Neural progenitor cell (in vitro differentiated cells): ENCODE data around the gene SSH3. TPM values are rescaled to one million over a fixed set of nuclear protein-coding genes. Genes with fewer than 3 reads are reported as not detected.

Source experiments
- DNase-seq: peaks from one replicate; pipeline ENCODE4 v3.0.0-alpha.2; 2016; ENCODE audit warnings: low spot score
- H2AFZ ChIP-seq: fragments of 200-600 bp; sonication (generic); replicated peaks from 2 replicates; pipeline ENCODE4 v1.6.1; 2016; ENCODE audit warnings: antibody characterized with exemption
- H3F3A ChIP-seq: fragments of 200-600 bp; sonication (generic); 2 replicates; pipeline ENCODE4 v1.6.1; 2016; ENCODE audit warnings: antibody characterized with exemption, low read depth
- H3K27ac ChIP-seq: fragments of 200-600 bp; sonication (generic); 2 replicates; pipeline ENCODE4 v1.5.1; 2016; ENCODE audit warnings: mild to moderate bottlenecking
- H3K27me3 ChIP-seq: fragments of 200-600 bp; sonication (generic); 2 replicates; pipeline ENCODE4 v1.6.1; 2016; ENCODE audit warnings: mild to moderate bottlenecking, moderate library complexity
- H3K36me3 ChIP-seq: fragments of 200-600 bp; sonication (generic); 2 replicates; pipeline ENCODE4 v1.5.1; 2016
- H3K4me1 ChIP-seq: fragments of 200-600 bp; sonication (generic); 2 replicates; pipeline ENCODE4 v1.6.1; 2016; ENCODE audit warnings: mixed run types
- H3K4me2 ChIP-seq: fragments of 200-600 bp; sonication (generic); 2 replicates; pipeline ENCODE4 v1.6.1; 2016
- H3K4me3 ChIP-seq: fragments of 200-600 bp; sonication (generic); 2 replicates; pipeline ENCODE4 v1.5.1; 2016
- H3K79me2 ChIP-seq: fragments of 200-600 bp; sonication (generic); 2 replicates; pipeline ENCODE4 v1.6.1; 2016; ENCODE audit warnings: low read depth
- H3K9ac ChIP-seq: fragments of 200-600 bp; sonication (generic); 2 replicates; pipeline ENCODE4 v1.6.1; 2016
- H3K9me3 ChIP-seq: fragments of 200-600 bp; sonication (generic); 2 replicates; pipeline ENCODE4 v1.5.1; 2016; ENCODE audit warnings: low read depth
- H4K20me1 ChIP-seq: fragments of 200-600 bp; sonication (generic); 2 replicates; pipeline ENCODE4 v1.6.1; 2016; ENCODE audit warnings: low read depth
- H3K27ac Mint-ChIP-seq: 3 replicates; pipeline ENCODE4 v1.8.0; 2021; ENCODE audit warnings: mixed read lengths
- H3K27me3 Mint-ChIP-seq: 2 replicates; pipeline ENCODE4 v1.8.0; 2022; ENCODE audit warnings: low read depth, mild to moderate bottlenecking, inconsistent platforms, moderate library complexity, mixed read lengths; ENCODE audit not compliant: insufficient read depth
- H3K36me3 Mint-ChIP-seq: 3 replicates; pipeline ENCODE4 v1.8.0; 2021; ENCODE audit warnings: mixed read lengths
- H3K4me1 Mint-ChIP-seq: 3 replicates; pipeline ENCODE4 v1.8.0; 2021; ENCODE audit warnings: mixed read lengths
- H3K4me3 Mint-ChIP-seq: 3 replicates; pipeline ENCODE4 v1.8.0; 2021; ENCODE audit warnings: mild to moderate bottlenecking, moderate library complexity, mixed read lengths
- H3K9me3 Mint-ChIP-seq: 3 replicates; pipeline ENCODE4 v1.8.0; 2020; ENCODE audit warnings: mixed read lengths
- CTCF ChIP-seq: fragments of 200-600 bp; sonication (generic); IDR thresholded peaks from 2 replicates; pipeline ENCODE4 v1.5.1; 2017; ENCODE audit warnings: antibody characterized with exemption, mild to moderate bottlenecking
- EZH2 ChIP-seq: fragments of 200-600 bp; sonication (generic); IDR thresholded peaks from 2 replicates; pipeline ENCODE4 v1.6.1; 2017; ENCODE audit warnings: antibody characterized with exemption, mild to moderate bottlenecking, moderate library complexity
- EZH2phosphoT487 ChIP-seq: fragments of 200-600 bp; sonication (generic); IDR thresholded peaks from 2 replicates; pipeline ENCODE4 v1.6.1; 2017; ENCODE audit warnings: antibody characterized with exemption
- total RNA-seq: library from RNA; depleted of rRNA; stranded (reverse); fragments of >200 nt; gene quantifications from 2 replicates; pipeline ENCODE4 v1.2.3, GENCODE V29; 2015; ENCODE audit warnings: low replicate concordance

SSH3 gene
- total RNA-seq, 1 donor from 2014 or later = 1.4 TPM

- Mint-ChIP-seq H3K36me3 (peaks cover 7% of the 10 kb centered on the region), H3K27me3 (peaks cover 5% of the 10 kb centered on the region)
These were observed 21.0 kb upstream of the SSH3 start for GRCh38 chr11:67282155-67282875.

GRCh38 chr11:67282876-67283371 lies 20.4 kb upstream of the SSH3 start:
- Histone ChIP-seq H4K20me1 (peaks cover 2% of the 10 kb centered on the region), H2AFZ (no peak overlapping the region), H3K9me3 (no peaks in the 10 kb centered on the region), H3K27me3 (no peaks in the 10 kb centered on the region), H3K27ac (no peak overlapping the region), H3K9ac (no peak overlapping the region), H3K4me1 (peaks cover 3% of the 10 kb centered on the region), H3F3A (peaks cover 11% of the 10 kb centered on the region), H3K4me3 (no peak overlapping the region), H3K4me2 (no peak overlapping the region), H3K36me3 (no peaks in the 10 kb centered on the region), H3K79me2 (no peaks in the 10 kb centered on the region)
- TF ChIP-seq CTCF (no peak), EZH2 (no peak), EZH2phosphoT487 (no peak)
- Mint-ChIP-seq H3K27ac (no peak overlapping the region), H3K4me3 (no peak overlapping the region), H3K4me1 (peaks cover 9% of the 10 kb centered on the region), H3K9me3 (no peaks in the 10 kb centered on the region), H3K36me3 (peaks cover 7% of the 10 kb centered on the region), H3K27me3 (peaks cover 10% of the 10 kb centered on the region)
- no peak for DNase-seq

More at GRCh38 chr11:67282155-67282875, 21.0 kb upstream of the SSH3 start:
- Histone ChIP-seq H3K9ac (no peak overlapping the region), H2AFZ (no peak overlapping the region), H3K27me3 (no peaks in the 10 kb centered on the region), H3K9me3 (no peaks in the 10 kb centered on the region), H3K4me2 (no peak overlapping the region), H3K36me3 (no peaks in the 10 kb centered on the region), H3K27ac (no peak overlapping the region), H3K4me1 (peaks cover 5% of the 10 kb centered on the region), H3K4me3 (no peak overlapping the region), H4K20me1 (peaks cover 7% of the 10 kb centered on the region), H3F3A (peaks cover 6% of the 10 kb centered on the region), H3K79me2 (no peaks in the 10 kb centered on the region)
- peaks cover 3% of the 10 kb centered on the region for H3K4me1 Mint-ChIP-seq
- no peak for TF ChIP-seq EZH2phosphoT487
- no peak for TF ChIP-seq EZH2
- no peak for TF ChIP-seq CTCF
- no peaks in the 10 kb centered on the region for H3K9me3 Mint-ChIP-seq
- no peak overlapping the region for H3K4me3 Mint-ChIP-seq
- DNase-seq = no peak
- no peak overlapping the region for H3K27ac Mint-ChIP-seq

GRCh38 chr11:67283481-67283963 lies 19.8 kb upstream of the SSH3 start:
- H3K36me3 Mint-ChIP-seq = peaks cover 7% of the 10 kb centered on the region
- peaks cover 17% of the 10 kb centered on the region for H3F3A ChIP-seq
- H3K27me3 Mint-ChIP-seq = peaks cover 10% of the 10 kb centered on the region
- no peak for DNase-seq
- H3K36me3 ChIP-seq = no peaks in the 10 kb centered on the region
- peaks cover 7% of the 10 kb centered on the region for H3K4me1 ChIP-seq
- no peaks in the 10 kb centered on the region for H3K79me2 ChIP-seq
- no peak overlapping the region for H3K4me3 ChIP-seq
- H3K27me3 ChIP-seq = no peaks in the 10 kb centered on the region
- TF ChIP-seq EZH2 = no peak
- TF ChIP-seq EZH2phosphoT487 = no peak
- no peak for TF ChIP-seq CTCF
- no peak overlapping the region for H3K4me3 Mint-ChIP-seq
- no peaks in the 10 kb centered on the region for H3K9me3 Mint-ChIP-seq
- no peak overlapping the region for H3K27ac Mint-ChIP-seq
- H4K20me1 ChIP-seq = no peaks in the 10 kb centered on the region
- no peak overlapping the region for H3K27ac ChIP-seq
- H3K4me2 ChIP-seq = no peak overlapping the region
- H2AFZ ChIP-seq = no peak overlapping the region
- no peaks in the 10 kb centered on the region for H3K9me3 ChIP-seq
- peaks cover 12% of the 10 kb centered on the region for H3K4me1 Mint-ChIP-seq
- H3K9ac ChIP-seq = no peak overlapping the region
